Stimulated activated CD4-positive, alpha-beta T cell treated with anti-CD3 and anti-CD28 coated beads, Interleukin-2, amount 100 ng/mL, for 24 hours (primary cell): ENCODE data around the gene LAMC1.
"Not testable (repeated sequence)": the region's sequence is repeated elsewhere in the genome, so short reads cannot be mapped to it uniquely, and the experiment has no call there.

Experiments used
- DNase-seq, 2 donors: peaks; one replicate each; pipeline ENCODE4 v3.0.0-alpha.2; 2020

Gene LAMC1

DNA sequence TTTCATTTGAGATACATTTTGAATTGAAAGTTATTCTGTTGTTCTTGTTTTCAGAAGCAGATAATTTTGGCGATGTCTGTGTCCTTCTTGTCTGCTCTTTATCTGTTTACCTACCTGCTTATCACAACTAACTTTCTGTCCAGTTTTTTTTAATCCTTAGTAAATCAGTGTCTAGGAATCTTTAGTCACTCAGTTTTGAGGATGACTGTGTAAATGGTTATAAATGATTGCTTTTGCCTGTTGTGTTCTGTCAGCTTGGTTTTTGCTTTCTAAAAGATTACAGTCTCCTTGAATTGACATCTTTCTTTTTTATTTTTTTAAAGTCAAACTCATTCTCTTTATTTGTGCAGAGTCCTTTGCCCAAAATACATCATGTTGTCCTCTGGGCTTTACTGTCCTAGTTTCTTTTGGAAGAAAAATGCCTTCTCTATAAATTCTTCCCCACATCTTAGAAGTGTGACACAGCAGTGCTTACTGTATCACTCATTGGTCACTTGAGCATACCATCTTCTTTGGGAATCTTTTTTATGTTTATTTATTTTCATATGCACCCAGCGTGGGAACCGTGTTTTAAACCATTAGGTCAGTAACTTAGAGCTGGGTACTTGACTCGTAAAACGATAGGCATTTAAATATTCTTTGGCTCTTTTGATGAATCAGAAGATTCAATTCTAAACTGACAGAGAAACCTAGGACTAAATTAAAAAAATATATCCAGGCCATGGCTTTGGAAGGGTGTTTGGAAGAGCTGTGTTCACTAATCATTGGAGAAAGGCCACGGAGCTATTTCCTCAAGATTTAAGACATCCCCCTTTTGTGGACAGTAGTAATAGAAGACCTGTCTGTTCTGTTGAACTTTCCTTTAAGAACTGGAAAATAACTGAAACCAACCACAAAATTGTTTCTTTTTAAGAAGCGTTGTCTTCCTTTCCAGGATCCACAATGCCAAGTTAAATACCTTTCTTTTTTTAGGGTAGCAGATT lies 20.9 kb downstream of the LAMC1 start:
- DNase-seq = no peak

DNA sequence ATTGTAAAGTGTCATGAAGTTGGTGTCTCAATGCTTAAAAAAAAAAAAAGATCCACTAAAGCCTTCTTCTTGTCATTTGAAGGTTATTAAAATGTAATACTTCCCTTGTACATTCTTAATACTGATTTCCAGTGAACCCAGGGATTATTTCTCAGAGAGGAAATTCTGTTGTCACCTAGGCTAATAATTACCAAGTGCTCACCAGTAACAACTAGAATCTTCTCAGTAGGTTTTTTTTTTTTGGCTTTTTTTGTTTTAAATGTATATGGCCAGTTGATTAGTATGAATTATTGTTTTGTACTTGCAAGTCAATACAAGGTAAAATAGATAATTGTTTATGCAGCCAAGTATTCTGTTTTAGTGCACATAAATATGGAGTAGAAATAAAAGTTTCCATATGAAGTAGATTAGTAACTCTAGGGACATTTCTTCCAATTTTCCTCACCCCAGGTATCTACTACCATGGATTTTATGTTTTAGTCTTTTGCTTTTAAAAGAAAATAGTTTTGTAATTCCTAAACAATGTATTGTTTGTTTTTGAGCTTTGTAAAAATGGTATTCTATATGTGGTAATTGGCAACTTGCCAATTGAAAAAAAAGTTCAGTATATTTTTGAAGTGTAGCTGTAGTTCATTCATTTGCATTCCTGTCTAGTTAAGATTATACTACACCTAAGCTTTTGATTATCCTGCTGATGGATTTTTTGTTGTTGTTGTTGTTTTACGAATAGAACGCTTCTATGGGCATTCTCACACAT lies 21.9 kb downstream of the LAMC1 start:
- no peak for DNase-seq

DNA sequence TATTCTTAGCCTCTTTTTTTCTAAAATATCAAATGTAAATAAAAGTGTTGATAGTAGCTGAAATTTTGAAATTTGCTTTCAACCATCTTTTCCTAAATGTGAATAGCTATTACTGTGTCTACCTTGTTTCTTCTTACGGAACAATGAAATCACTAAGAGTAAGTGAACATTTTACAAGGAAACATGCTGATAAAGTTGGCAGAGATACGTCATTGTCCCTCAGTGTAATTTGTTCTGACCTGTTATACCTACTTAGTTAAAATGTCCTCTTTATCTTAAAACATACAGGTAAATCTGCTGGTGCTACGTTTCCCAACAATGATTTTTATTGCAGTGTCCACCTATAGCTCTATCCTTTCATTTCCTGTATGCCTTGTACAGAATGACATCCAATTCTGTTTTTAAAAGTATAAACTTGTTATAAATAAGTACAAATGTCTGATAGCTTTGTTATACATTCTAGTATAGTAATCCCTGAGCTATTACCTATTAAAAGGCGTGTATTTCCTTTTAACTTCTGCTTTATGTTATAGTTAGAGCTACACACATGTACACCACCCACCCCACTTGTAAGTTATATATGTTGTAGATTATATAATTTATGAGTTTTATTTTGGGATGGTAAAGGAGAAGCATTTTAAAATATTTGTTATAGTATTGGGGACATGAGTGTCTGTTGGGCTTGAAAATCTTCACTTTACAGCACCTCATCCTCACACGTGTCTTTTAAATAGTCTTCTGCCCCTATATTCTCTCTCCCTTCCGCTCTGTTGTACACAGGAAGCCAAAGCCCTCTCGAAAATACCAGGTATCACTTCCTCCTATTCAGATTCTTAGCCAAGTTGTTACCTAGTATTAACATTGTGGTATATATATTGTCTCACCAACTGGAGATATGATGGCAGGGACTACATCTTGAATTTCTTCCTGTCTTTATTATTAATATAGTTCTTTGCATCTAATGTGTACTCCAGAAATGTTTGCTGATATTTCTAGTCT lies 25.2 kb downstream of the LAMC1 start:
- no peak for DNase-seq

DNA sequence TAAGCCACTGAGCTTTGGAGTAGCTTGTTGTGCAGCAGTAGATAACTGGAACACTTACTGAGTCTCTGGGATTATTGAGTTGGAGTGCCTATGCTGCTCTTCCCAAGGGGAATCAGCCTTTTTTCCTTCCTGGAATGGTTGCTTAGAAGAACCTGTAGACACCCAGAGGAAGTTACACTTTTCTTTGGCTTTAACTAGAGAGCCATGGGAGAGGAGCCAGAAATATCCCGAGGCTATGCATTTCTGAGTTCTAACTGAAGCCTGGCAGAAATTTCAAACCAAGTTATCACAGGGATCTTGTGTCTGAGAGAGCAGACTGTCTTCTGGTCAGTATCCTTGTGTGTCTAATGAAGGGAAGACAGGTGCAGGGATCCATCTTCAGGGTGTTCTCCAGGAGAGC lies 28.3 kb downstream of the LAMC1 start:
- no peak for DNase-seq

DNA sequence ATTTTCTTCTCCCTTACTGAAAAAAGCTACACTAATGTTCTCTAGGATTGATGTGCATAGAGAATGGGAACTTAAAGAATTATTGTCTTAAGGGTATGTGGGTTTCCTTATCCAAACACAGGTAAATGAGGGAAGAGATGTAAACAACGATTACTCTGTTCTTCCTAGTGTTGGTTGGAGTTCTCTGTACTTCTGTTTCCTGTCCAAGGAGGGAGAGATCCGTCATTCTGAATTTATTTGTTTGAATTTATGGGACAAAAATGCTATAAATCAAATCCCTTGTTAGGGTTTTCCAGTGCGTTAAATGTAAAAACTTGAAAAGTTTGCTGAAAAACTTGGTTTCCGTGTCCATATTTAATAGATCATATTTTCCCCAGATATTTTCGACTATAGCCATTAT lies 29.6 kb downstream of the LAMC1 start:
- no peak for DNase-seq

DNA sequence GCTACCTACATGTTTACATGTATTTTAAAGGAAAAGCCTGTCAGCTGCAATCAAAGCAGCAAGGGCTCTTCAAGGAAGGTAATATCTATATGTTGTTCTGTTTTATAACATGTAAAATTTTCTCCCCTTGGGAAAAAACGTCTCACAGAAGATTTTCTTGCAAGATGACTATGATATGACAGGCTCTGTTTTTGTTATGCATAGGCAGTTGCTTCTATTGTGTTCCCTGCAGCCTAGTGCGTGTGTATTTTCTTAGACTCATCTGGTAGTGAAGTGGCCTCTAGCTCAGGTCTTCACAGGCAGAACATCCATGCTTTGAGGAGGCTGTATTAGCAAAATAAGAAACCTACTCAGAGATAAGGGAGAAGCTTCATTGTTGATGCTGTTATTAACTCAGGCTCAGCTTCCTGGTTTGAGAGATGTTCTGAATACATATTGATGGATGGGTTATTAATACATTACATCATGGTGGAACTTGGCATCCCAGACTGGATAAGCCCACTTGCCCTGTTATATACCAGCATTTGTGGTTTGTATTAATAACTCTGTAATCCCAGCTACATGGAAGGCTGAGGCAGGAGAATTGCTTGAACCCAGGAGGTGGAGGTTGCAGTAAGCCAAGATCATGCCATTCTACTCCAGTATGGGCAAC lies 35.8 kb downstream of the LAMC1 start:
- no peak for DNase-seq

DNA sequence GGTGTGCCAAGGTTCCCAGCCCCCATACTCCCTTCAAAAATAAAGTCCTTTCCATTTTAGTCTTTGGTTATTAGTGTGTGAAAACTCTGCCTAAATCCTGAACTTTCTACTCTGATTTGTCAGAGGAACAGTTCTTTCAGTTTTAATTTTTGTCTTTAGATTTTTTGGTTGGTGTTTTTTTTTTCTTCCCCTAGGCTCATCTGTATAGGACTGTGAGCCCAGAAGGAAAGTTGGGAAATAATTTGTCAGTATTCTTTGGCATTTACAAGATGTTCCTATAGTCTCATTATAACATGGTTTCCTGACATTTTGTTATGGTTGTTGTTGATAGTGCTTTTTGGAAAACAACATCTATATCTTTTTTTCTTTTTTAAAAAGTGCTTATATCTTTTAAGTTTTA lies 38.0 kb downstream of the LAMC1 start:
- no peak for DNase-seq

DNA sequence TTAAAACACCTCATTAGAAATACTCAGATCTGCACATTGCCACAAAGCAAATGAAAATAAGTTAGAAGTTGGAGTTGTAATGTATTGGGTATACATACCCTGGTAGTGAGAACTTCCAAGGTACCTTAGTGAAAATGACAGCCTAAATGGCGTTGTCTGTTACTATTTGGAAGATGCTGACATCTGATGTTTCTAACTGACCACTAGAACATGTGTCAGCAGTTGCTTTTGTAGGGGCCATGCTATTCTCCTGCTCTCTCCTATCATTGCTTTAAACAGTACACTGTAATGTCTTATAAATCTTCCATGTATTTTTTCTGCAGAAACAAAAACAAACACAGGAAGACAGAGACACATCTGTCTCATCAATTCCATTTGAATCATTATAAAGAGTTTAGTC lies 40.1 kb downstream of the LAMC1 start:
- no peak for DNase-seq

DNA sequence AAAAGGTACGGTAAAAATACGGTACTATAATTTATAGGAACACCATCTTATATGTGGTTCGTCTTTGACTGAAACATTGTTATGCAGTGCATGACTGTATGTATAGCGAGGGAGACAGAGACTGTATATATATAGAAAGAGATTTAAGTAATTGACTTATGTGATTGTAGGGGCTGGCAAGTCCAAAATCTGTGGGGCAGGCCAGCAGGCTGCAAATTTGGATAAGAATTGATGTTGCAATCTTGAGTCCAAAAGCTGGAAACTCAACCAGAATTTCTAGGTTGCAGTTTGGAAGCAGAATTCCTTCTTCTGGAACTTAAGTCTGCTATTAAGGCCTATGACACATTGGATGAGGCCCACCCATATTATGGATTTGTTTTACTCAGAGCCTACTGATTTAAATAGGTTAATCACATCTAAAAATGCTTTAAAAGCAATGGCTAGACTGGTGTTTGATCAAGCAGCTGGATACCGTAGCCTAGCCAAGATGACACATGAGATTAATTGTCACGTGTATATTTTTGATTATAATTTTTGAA lies 42.0 kb downstream of the LAMC1 start:
- DNase-seq = no peak

DNA sequence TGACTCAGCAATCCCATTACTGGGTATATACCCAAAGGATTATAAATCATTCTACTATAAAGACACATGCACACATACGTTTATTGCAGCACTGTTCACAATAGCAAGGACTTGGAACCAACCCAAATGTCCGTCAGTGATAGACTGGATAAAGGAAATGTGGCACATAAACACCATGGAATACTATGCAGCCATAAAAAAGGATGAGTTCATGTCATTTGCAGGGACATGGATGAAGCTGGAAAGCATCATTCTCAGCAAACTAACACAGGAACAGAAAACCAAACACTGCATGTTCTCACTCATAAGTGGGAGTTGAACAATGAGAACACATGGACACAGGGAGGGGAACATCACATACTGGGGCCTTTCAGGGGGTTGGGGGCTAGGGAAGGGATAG lies 43.2 kb downstream of the LAMC1 start:
- DNase-seq = not testable (repeated sequence)

DNA sequence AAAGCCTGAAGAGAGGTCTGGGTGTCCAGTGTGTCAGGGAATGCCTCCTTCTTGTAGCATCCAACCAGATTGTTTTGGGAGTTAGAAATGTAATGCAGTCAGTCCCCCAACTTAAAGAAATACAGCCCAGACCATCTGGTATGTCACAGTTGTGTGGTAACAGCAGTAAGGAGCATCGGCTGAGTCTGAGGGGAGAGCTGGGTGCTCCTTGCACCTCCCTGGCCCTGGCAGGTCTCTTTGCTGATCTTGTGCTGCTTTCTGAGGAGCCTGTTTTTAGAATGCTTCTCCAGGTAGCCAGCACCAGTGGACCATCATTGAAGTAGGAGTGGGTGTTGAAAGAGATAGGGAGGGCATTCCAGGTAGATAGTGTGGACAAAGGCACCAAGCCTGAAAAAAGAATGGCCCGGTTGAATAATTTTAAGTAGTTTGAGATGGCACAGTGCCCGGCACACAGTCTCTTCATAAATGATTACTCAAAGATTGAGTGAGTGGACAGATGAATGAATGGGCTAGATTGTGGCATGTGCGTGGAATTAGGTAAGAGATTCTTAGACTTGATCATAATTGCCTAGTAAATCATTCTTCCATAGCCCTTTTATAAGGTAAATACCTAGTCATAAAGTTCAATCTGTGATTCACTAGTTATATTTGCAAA lies 46.5 kb downstream of the LAMC1 start:
- no peak for DNase-seq

DNA sequence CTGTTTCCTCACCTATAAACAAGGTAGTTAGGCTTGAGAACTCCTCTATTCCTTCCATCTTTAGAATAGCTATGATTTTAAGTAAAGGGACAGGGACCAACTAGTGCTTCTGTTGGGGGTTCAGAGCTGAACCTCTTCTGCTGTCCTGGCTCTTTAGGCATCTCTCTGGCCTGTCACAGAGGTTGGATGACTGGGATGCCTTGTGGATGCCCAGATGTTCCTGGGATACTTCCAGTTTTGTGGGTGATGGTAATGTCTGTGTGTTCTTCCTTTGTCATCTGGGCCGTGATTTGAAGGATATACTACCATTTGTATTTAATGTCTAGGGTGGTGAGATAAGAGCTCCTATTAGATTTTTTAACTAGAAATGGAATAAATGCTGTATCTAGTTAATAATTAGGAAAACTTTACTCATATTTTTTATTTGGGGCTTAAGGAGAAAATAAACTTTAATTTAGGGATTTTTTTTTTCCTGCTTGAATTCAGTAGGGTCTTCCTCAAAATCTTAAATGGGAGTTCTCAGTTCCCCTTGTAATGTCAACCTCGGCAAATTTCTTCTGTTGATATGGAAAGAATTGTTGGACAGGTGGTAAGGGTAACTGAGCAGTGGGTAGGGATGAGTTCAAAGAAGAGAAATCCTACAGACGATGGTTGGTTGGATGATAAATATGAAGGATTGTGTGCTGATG lies 47.2 kb downstream of the LAMC1 start:
- DNase-seq = no peak

DNA sequence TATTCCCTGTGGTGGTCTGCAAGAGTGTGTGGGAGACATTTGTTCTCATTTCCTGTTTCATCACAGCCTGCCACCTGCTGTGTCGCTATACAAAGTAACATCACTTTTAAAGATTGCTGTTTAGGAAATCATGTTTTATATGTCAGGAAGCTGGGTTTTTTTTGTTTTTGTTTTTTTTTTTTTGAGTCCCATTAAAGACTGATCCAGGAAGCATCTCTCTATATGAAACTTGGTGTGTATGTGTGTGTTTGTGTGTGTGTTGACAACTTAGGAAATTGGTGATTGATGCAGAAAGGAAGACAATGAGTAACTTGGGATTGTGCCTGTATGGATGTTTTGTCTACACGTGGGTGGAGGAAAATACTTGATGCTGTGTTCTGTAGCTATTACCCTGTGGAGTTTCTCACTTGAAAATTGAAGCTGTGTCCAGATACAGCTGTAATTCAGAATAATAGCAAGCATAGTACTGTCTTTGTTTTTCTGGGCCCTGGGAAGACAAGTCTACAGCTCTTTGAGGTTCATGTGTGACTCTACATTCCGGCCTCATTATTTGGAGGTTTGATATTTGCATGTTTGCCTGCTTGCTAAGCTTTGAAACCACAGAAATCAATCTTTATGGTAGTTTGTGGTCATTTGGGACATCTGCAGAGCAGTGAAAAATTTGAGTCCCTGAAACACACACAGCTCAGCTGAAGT lies 47.9 kb downstream of the LAMC1 start:
- DNase-seq = no peak

DNA sequence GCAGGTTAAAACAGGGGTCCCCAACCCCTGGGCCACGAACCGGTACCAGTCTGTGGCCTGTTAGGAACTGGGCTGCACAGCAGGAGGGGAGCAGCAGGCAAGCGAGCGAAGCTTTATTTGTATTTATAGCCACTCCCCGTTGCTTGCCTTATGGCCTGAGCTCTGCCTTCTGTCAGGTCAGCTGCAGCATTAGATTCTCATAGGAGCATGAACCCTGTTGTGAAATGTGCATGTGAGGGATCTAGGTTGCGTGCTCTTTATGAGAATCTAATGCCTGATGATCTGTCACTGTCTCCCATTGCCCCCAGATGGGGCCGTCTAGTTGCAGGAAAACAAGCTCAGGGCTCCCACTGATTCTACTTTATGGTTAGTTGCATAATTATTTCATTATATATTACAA lies 49.4 kb downstream of the LAMC1 start:
- DNase-seq = not testable (repeated sequence)

DNA sequence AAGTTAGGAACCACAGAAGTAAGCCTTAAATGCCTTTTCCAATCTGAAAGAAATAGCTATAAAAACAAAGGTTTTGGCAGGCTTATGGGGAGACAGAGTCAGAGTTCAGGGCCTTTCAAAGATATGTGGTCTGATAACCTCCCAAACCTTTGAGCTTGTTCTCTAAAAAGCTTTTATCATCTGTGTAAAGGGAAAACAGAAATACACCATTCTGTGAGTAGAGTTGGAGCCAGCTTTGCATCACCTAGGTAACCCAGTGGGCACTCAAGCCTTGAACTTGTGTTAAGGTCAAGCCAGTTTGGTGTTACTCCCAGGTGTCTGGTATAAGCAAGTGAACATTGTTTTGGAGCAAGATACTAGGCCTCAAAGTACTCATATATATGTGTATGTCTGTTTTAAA lies 50.1 kb downstream of the LAMC1 start:
- DNase-seq = no peak

DNA sequence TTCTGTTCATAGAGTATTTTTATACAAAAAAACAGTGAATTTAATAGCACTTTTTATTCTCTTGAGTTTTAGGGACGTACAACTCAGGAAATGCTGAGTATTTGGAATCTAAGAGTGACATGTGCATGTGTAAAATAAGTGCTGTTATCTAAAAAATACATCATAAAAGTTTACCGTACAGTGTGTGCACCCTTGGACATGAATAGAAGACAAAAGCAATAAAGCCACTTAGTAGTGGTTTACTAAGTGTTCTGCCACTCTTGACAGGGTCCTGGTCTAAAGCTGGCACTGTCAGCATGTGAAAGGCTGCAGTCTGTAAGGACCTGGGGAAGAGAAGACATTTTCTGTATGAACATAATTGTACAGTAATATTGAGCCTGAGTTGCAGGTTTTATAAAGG lies 51.0 kb downstream of the LAMC1 start:
- no peak for DNase-seq

DNA sequence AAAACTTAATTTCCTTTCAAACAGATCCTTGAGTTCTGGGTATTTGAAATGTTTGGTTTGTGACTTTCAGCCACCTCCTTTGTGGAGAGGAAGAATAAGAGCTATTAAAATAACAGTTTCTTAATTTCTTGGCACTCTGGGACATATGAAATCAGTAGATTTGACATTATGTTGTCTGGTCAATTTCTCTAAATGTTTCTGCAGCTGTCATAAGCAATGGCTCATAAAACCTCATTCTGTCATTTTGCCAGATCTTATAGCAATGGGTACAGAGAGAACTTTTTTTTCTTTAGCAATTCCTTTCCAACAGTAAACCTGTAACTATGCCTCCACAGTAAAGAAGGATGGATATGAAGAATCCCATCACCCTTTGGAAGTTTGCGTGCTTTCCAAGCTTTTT lies 52.6 kb downstream of the LAMC1 start:
- no peak for DNase-seq

DNA sequence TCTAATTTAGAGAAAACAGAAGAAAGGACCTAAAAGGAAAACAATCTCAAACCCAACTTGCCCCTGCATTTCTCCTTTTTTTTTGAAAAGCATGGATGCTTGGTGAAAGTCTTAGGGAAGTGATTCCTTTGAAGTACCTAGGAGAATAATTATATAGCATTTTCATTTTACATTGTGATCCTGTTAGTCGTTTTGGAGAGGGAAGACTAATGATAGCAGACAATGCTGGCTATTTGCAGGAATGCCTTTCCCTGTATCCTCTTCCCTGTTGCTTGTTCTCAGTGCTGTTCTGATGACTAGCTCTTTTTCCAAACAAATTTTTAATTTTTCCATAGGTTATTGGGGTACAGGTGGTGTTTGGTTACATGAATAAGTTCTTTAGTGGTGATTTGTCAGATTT lies 53.9 kb downstream of the LAMC1 start:
- no peak for DNase-seq

DNA sequence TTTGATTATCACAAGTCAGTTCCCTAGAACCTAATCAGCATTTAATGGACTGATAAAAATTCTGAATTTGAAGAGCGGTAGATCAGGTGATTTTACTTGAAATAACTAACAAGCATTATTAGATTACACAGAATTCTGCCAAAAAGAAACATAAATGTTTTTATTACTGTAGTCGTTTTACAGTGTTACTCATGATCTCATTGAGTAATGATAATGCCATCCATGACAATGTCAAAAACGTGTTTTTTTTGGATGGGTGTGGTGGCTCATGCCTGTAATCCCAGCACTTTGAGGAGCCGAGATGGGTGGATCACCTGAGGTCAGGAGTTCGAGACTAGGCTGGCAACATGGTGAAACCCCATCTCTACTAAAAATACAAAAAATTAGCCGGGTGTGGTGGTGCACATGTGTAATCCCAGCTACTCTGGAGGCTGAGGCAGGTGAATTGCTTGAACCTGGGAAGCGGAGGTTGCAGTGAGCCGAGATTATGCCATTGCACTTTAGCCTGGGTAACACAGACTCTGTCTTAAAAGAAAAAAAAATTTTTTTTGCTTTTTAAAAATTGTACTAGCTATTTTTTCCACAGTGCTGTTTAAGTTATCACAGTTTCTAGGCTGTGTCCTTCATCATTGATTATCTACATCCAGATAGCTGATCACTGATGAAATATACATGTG lies 56.6 kb downstream of the LAMC1 start:
- no peak for DNase-seq

DNA sequence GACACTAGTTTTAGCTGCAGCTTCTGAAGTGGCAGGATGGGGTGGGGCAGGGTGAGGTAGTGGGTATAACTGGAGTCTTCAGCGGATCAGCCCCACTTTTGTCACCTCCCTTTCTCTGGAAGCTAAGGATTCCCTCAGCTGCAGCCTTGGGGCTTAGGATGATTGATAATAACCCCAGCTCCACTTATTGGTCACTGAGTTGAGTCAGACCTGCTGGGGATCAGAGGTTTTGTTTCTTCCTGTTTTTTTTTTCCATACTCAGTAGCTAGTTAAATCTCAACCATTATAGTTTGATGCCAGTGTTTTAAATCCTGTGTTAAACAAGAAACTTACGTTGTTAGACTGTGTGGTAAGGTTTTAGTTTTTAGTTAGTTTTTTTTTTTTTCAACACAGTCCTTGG lies 57.2 kb downstream of the LAMC1 start:
- DNase-seq = no peak
